Hepatocyte (in vitro differentiated cells): ENCODE measurements around the gene SCYGR6. TPM values are rescaled to one million over a fixed set of nuclear protein-coding genes. Genes with fewer than 3 reads are reported as not detected.
"Not testable (repeated sequence)": the region's sequence is repeated elsewhere in the genome, so short reads cannot be mapped to it uniquely, and the experiment has no call there.

Experiments
- DNase-seq: peaks from one replicate; pipeline ENCODE4 v3.0.0-alpha.2; 2016; ENCODE audit warnings: low spot score
- H2AFZ ChIP-seq: fragments of 200-600 bp; sonication (generic); 2 replicates; pipeline ENCODE4 v1.6.0; 2016; ENCODE audit warnings: antibody characterized with exemption, mild to moderate bottlenecking
- H3K27ac ChIP-seq: fragments of 200-600 bp; sonication (generic); 2 replicates; pipeline ENCODE4 v1.5.1; 2016; ENCODE audit warnings: mild to moderate bottlenecking
- H3K27me3 ChIP-seq: fragments of 200-600 bp; sonication (generic); 2 replicates; pipeline ENCODE4 v1.6.1; 2016
- H3K36me3 ChIP-seq: fragments of 200-600 bp; sonication (generic); replicated peaks from 2 replicates; pipeline ENCODE4 v1.5.1; 2016; ENCODE audit warnings: low read depth; ENCODE audit not compliant: insufficient read depth
- H3K4me1 ChIP-seq: fragments of 200-600 bp; sonication (generic); 2 replicates; pipeline ENCODE4 v1.5.1; 2016; ENCODE audit warnings: mild to moderate bottlenecking, moderate library complexity; ENCODE audit not compliant: insufficient read depth
- H3K4me2 ChIP-seq: fragments of 200-600 bp; sonication (generic); 2 replicates; pipeline ENCODE4 v1.6.0; 2016
- H3K4me3 ChIP-seq: fragments of 200-600 bp; sonication (generic); 2 replicates; pipeline ENCODE4 v1.5.1; 2016; ENCODE audit warnings: mild to moderate bottlenecking
- H3K79me2 ChIP-seq: fragments of 200-600 bp; sonication (generic); 2 replicates; pipeline ENCODE4 v1.6.0; 2017; ENCODE audit warnings: mild to moderate bottlenecking
- H3K9me2 ChIP-seq: fragments of 200-600 bp; sonication (generic); replicated peaks from 2 replicates; pipeline ENCODE4 v1.6.0; 2017; ENCODE audit warnings: mild to moderate bottlenecking; ENCODE audit not compliant: insufficient read depth
- H3K9me3 ChIP-seq: fragments of 200-600 bp; sonication (generic); 2 replicates; pipeline ENCODE4 v1.5.1; 2016; ENCODE audit warnings: low read depth, mild to moderate bottlenecking
- H4K20me1 ChIP-seq: fragments of 200-600 bp; sonication (generic); 2 replicates; pipeline ENCODE4 v1.6.0; 2016; ENCODE audit warnings: mild to moderate bottlenecking; ENCODE audit not compliant: insufficient read depth, poor library complexity, severe bottlenecking
- EZH2 ChIP-seq: fragments of 200-600 bp; sonication (generic); IDR thresholded peaks from 2 replicates; pipeline ENCODE4 v1.6.1; 2016; ENCODE audit warnings: antibody characterized with exemption, mild to moderate bottlenecking, borderline replicate concordance
- EZH2phosphoT487 ChIP-seq: fragments of 200-600 bp; sonication (generic); IDR thresholded peaks from one replicate; pipeline ENCODE4 v1.6.1; 2018; ENCODE audit warnings: antibody characterized with exemption, mild to moderate bottlenecking, low read depth, moderate library complexity; ENCODE audit not compliant: unreplicated experiment, severe bottlenecking
- WGBS: methylation state at CpG from one replicate; pipeline ENCODE4 v1.1.6; 2016; ENCODE audit warnings: low lambda C conversion rate; ENCODE audit errors: missing lambda C conversion rate; 5-methylcytosine and 5-hydroxymethylcytosine counted together
- polyA plus RNA-seq: library from polyadenylated mRNA; unstranded; fragments of >200 nt; fragmentation: Nextera tagmentation; extraction: Ambion mirVana; gene quantifications from 2 replicates; pipeline ENCODE4 v1.2.1, GENCODE V29; 2016
- total RNA-seq: library from RNA; depleted of rRNA; stranded (reverse); fragments of >200 nt; gene quantifications from 2 replicates; pipeline ENCODE4 v1.2.3, GENCODE V29; 2014
- TF ChIP-seq, protein P1 (sequence below): fragments of 200-600 bp; sonication (generic); IDR thresholded peaks from 2 replicates; pipeline ENCODE4 v1.5.1; 2016; ENCODE audit warnings: antibody characterized with exemption, mild to moderate bottlenecking; ENCODE audit not compliant: poor library complexity

Gene SCYGR6
- total and polyA plus RNA-seq, 2 experiments from 2014 or later: not detected

DNA sequence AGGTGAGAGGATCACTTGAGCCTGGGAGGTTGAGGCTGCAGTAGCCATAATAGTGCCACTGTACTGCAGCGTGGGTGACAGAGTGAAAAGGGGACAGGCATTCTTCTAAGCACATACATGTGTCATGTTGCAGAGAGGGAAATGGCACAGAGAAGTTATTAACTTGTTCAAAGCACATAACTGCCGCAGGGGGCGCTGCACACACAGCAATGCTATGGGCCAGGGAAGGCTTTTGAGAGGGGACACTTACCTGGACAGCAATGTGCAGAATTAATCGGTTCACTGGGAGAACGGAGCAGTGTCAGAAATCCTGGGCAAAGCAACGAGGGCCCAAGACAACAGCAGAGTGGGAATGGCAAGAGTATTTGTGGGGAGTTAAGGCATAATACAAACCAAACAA, 23.5 kb upstream of the SCYGR6 start:
- H3K36me3 ChIP-seq: no peaks in the 10 kb centered on the region
- H4K20me1 ChIP-seq: no peaks in the 10 kb centered on the region
- TF ChIP-seq, protein P1, sequence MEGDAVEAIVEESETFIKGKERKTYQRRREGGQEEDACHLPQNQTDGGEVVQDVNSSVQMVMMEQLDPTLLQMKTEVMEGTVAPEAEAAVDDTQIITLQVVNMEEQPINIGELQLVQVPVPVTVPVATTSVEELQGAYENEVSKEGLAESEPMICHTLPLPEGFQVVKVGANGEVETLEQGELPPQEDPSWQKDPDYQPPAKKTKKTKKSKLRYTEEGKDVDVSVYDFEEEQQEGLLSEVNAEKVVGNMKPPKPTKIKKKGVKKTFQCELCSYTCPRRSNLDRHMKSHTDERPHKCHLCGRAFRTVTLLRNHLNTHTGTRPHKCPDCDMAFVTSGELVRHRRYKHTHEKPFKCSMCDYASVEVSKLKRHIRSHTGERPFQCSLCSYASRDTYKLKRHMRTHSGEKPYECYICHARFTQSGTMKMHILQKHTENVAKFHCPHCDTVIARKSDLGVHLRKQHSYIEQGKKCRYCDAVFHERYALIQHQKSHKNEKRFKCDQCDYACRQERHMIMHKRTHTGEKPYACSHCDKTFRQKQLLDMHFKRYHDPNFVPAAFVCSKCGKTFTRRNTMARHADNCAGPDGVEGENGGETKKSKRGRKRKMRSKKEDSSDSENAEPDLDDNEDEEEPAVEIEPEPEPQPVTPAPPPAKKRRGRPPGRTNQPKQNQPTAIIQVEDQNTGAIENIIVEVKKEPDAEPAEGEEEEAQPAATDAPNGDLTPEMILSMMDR: peak; percentile 32
- no peak for TF ChIP-seq EZH2
- no peak overlapping the region for H3K4me3 ChIP-seq
- no peak for DNase-seq
- no peaks in the 10 kb centered on the region for H3K4me1 ChIP-seq
- H3K9me2 ChIP-seq: no peaks in the 10 kb centered on the region
- H3K79me2 ChIP-seq: no peaks in the 10 kb centered on the region
- no peaks in the 10 kb centered on the region for H3K27me3 ChIP-seq
- no peak overlapping the region for H2AFZ ChIP-seq
- H3K27ac ChIP-seq: no peak overlapping the region
- no peak overlapping the region for H3K4me2 ChIP-seq
- H3K9me3 ChIP-seq: no peaks in the 10 kb centered on the region
- WGBS: 61% methylated on average over 6 of the region's 6 CpGs

DNA sequence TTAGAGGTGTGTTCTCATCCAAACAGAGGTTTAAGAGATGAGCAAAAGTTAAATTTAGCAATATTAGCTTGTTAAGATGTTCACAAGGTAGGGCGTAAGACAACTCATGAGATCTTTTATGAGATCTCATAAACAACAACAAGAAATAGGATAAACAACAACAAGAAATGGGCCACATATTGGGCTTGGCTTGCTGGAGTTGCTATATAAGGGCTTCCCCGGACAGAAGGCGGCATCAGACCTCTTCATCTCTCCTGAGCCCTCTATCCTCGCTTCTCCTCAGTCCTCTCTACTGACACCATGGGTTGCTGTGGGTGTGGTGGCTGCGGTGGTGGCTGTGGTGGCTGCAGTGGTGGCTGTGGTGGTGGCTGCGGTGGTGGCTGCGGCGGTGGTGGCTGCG, 21.0 kb upstream of the SCYGR6 start, which contains the start of gene SCYGR8:
Gene SCYGR8, plus strand, starts transcription at position 301 of the 400 bp plus-strand sequence. Its CDS starts 0 bp downstream, at position 301.
- no peak for DNase-seq
- H3K9me3 ChIP-seq: no peaks in the 10 kb centered on the region
- H3K36me3 ChIP-seq: no peaks in the 10 kb centered on the region
- H3K9me2 ChIP-seq: no peaks in the 10 kb centered on the region
- H4K20me1 ChIP-seq: no peaks in the 10 kb centered on the region
- no peak within 1 kb of the TSS for H2AFZ ChIP-seq
- H3K27me3 ChIP-seq: no peaks in the 10 kb centered on the region
- H3K27ac ChIP-seq: no peak within 1 kb of the TSS
- H3K4me2 ChIP-seq: no peak within 1 kb of the TSS
- H3K4me1 ChIP-seq: no peaks in the 10 kb centered on the region
- H3K4me3 ChIP-seq: no peak within 1 kb of the TSS
- WGBS: 95% methylated on average over 4 of the region's 9 CpGs
- TF ChIP-seq EZH2 (no peak), EZH2phosphoT487 (no peak)
- TF ChIP-seq, protein P1: no peak
- H3K79me2 ChIP-seq: no peaks in the 10 kb centered on the region

DNA sequence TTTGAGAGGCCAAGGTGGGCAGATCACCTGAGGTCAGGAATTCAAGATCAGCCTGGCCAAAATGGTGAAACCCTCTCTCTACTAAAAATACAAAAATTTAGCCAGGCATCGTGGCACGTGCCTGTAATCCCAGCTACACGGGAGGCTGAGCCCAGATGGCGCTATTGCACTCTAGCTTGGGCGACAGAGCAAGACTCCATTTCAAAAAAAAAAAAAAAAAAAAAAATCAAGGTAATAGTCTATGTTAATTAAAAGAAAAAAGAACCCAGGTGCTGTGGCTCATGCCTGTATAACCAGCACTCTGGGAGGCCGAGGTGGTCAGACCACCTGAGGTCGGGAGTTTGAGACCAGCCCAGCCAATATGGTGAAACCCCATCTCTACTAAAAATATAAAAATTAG, 16.1 kb upstream of the SCYGR6 start:
- not testable (repeated sequence) for H3K4me1 ChIP-seq, H3K36me3 ChIP-seq, H3K27ac ChIP-seq, H2AFZ ChIP-seq, H3K4me3 ChIP-seq, H3K9me3 ChIP-seq, H3K9me2 ChIP-seq, H3K4me2 ChIP-seq, H3K27me3 ChIP-seq, DNase-seq, H4K20me1 ChIP-seq, H3K79me2 ChIP-seq
- WGBS: 84% methylated on average over 7 of the region's 7 CpGs

DNA sequence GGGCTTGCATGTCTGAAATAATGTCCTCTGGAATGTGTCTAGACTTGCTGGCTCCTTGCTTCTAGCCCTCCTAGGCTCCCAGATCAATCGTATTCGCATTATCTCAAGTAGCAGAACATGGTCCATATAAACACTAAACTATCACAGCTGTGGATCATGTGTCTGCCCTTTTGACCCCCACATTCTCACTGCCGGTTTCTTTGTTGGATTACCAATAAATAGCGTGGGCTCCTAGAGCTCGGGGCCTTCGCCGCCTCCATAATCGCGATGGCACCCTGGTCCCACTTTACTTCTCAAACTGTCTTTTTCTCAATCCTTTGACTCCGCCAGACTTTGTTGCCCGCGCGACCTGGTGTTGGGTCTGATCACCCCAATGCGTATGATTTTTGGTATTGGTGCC, 14.8 kb upstream of the SCYGR6 start:
- Histone ChIP-seq H4K20me1 (no peaks in the 10 kb centered on the region), H3K36me3 (no peaks in the 10 kb centered on the region), H2AFZ (no peak overlapping the region), H3K27ac (peak overlapping the region; percentile 35), H3K9me3 (no peaks in the 10 kb centered on the region), H3K4me1 (no peaks in the 10 kb centered on the region), H3K4me3 (no peak overlapping the region), H3K4me2 (no peak overlapping the region), H3K9me2 (no peaks in the 10 kb centered on the region), H3K79me2 (no peaks in the 10 kb centered on the region), H3K27me3 (no peaks in the 10 kb centered on the region)
- DNase-seq: peak; percentile 25
- 39% methylated on average over 14 of the region's 14 CpGs for WGBS
- TF ChIP-seq EZH2phosphoT487 (no peak), EZH2 (no peak)
- TF ChIP-seq, protein P1: no peak
